Measurements from ENCODE around the gene RMP24.
"Not testable (repeated sequence)": the region's sequence is repeated elsewhere in the genome, so short reads cannot be mapped to it uniquely, and the experiment has no call there.

RMP24 gene

GRCh38 chr18:35969676-35970075, 2.8 kb upstream of the RMP24 start:
- DNase-seq, result no peak

DNA sequence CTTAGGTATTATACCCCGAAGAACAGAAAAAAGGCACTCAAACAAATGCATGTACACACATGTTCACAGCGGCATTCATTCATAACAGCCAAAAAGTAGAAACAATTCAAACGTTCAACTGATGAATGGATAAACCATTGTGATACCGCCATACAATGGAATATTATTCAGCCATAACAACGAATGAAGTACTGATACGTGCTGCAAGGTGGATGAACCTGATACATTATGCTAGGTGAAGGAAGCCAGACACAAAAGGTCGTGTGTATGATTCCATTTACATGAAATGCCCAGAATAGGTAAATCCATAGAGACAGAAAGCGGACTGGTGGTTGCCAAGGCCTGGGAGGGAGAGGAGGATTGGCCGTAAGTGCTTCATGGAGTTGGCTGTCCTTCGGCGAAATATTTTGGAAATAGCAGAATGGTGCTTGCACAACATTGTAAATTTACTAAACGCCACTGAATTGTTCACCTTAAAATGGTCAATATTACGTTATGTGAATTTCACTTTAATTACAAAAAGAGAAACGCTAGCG, 750 bp upstream of the RMP24 start:
- DNase-seq, result no peak

- no peak for DNase-seq
Observed at GRCh38 chr18:35973650-35974049, 1.2 kb downstream of the RMP24 start.

- DNase-seq, result no peak
Observed at GRCh38 chr18:35974181-35974580, 1.7 kb downstream of the RMP24 start.

- DNase-seq, result no peak
Observed at GRCh38 chr18:35979112-35979511, 6.6 kb downstream of the RMP24 start.

GRCh38 chr18:35982409-35983114, 10.1 kb downstream of the RMP24 start:
- no peak for DNase-seq

GRCh38 chr18:35983147-35983546, 10.7 kb downstream of the RMP24 start:
- DNase-seq, result no peak

DNA sequence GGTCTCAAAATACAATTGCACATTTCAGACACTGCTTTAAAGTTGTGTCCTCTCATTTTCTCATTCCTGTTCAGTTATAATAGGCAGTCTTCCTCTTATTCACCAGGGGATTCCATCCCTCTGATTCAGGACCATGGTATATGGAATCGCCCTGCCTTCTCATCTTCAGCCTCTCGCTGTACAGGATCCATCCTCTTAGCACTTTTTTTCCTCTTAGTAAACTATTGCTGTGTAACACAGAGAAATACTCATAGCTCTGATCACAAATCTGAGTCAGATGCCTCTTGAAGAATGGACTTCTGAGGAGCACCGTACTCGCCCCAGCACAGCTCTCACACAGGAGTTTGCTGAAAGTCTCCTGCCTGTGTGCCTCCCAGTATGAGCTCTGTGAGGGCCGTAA, 11.3 kb downstream of the RMP24 start:
- DNase-seq, result no peak

DNA sequence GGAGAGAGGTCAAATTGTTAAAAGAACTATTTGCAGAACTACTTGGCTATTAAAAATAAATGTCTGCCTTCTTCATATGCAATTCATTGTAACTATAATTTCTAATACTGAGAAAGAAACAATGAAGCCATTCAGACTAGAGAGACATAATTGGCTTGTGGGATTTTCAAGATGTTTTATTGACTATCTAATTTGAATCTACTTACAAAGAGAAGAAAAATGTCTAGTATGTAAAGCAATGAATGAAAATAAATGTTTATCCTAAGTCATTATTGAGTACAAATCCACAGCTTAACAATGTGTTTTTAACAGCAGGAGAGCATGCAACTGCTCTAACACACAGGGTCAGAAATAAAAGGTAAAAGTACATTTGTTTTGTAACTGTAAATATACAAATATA, 19.2 kb downstream of the RMP24 start:
- DNase-seq, result no peak

DNA sequence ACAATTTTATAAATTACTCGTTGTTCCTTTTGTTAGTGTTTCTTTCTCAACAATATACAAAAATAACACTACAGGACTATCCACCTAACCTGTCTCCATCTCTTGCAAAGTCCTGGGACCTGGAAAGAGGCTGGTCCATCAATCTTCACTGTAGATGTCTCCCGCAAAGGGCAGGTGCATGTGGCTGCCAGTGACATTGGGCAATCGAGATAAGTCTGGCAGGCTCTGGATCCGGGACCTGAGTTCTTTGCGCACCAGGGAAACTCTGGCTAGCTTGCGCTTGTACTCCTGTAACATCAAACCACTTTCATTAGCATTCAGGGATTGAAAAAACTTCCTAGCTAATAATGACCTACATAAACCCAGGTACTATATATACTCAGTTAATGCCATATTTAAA, 20.5 kb downstream of the RMP24 start:
- DNase-seq, result no peak

GRCh38 chr18:35998967-35999366, 26.5 kb downstream of the RMP24 start:
- no peak for DNase-seq

- no peak for DNase-seq
Observed at GRCh38 chr18:35999925-36000324, 27.4 kb downstream of the RMP24 start.

DNA sequence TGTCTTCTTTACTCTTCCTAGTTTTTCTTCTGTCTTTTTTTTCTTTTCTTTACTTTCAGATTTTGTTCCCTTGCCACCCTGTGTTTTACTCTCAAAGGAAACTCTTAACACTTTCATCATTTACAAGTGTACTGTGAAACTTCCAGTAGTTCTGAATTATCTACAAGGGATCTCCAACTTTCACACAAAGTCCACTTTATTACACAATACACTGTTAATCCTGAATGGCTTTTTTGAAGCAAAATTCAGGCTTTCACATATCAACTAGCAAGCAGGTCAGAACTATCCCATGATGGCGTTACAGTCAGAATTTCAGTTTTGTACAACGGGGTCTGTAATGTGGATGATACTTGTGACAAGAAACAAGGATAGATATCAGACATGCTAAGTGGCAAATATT, 34.5 kb downstream of the RMP24 start:
- DNase-seq, result no peak

DNA sequence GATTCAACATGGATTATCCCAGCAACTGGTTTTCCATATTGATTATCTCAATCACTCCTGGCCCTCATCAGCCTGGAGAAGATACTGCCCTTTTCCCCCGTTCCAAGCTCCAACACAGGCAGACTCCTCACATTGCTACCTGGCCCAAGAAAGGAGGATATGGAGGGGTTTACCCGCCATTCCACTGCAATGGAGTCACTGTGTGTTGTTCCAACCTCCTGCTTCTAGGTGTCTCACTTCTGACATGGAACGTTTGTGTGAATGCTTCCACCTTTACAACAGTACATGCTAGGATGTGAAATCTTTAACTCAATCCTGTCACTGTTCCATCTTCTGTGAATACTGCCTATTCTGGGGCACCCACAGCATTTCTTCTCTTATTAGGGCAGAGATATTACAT, 36.7 kb downstream of the RMP24 start:
- no peak for DNase-seq

DNA sequence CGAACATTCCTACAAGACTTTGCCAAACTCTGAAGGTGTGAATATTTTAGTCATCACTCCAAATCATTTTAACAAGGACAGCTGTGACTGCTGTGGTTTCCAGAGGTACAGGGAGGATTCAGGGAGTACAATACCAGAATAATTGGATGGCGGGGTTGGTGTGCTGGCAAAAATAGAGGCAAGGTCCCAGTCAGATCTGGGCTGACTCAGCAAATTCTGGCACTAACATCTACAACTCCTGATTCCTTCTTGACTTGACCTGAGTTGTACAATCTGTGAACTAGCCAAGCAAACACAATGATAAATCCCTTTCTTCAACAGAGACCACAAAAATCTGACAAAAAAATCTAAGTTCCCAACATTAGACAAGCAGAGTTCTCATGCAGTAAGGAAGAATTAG, 40.4 kb downstream of the RMP24 start:
- no peak for DNase-seq

DNA sequence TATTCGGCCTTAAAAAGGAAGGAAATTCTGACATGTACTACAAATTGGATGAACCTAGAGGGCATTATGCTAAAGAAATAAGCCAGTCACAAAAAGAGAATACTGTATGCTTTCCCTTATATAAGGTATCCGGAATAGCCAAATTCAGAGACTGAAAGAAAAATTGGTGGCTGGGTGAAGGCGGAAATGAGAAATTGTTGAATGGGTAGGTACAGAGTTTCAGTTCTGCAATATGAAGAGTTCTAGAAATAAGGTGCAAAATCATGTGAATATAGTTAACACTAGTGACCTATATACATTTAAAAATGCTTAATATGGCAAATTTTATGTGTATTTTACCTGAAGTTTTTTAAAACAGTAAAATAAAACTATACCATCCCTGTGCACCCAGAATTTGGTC, 43.1 kb downstream of the RMP24 start:
- DNase-seq, result no peak

DNA sequence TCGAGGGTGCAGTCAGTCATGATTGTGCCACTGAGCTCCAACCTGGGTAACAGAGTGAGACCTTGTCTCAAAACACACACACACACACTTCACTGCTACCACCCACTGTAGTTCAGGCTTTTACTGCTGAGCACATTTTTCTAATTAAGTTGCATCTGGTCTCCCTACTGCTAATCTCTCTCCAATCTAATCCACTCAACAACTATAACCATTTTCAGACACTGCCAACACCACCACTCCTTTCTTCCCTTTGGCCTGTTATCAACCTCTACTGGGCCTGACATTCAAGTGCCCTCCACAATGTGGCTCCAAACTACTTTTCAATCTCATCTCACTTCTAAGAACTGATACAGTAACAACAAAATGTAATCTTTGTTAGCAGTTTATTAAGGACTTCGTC, 44.8 kb downstream of the RMP24 start:
- no peak for DNase-seq

GRCh38 chr18:36020174-36020711, 47.8 kb downstream of the RMP24 start:
- DNase-seq, result no peak

DNA sequence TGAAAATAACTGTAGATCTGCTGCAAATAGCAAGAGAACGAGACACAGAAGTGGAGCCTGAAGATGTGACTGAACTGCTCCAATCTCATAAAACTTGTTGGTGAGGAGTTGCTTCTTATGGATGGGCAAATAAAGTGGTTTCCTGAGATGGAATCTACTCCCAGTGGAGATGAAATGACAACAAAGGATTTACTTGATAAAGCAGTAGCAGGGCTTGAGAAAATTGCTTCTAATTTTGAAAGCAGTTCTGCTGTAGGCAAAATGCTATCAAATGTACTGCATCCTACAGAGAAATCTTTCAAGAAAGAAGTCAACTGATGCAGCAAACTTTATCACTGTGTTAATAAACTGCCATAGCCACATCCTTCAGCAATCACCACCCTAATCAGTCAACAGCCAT, 50.9 kb downstream of the RMP24 start:
- no peak for DNase-seq

DNA sequence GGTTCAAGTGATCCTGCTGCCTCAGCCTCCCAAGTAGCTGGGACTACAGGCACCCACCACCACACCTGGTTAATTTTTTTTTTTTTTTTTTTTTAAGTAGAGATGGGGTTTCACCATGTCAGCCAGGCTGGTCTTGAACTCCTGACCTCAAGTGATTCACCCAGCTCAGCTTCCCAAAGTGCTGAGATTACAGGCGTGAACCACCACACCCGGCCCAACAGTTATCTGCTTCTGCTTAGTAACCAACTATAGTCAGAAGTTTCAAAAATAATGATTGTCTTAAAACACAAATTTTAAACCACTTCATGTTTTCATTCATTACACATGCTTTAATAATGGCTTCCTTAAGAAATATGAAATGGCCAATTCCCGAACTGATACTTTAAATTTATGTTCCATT, 51.8 kb downstream of the RMP24 start:
- not testable (repeated sequence) for DNase-seq

DNA sequence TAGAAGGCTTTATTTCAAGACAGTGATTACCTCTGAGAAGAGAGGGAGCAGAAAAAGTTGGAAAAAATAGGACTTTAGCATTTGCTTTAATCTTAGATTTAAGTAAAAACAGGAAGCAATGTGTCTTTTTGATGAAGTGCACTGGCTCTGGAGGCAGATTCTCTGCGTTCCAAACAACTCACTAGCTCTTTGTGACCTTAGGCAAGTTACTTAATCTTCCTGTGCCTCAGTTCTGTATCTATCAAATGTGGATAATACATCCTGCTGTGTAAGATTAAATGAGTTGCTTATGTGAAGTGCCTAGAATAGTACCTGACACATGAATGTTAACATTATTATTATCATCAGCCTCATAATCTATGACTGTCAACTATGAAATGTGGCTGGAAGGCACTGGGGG, 52.5 kb downstream of the RMP24 start:
- no peak for DNase-seq

DNA sequence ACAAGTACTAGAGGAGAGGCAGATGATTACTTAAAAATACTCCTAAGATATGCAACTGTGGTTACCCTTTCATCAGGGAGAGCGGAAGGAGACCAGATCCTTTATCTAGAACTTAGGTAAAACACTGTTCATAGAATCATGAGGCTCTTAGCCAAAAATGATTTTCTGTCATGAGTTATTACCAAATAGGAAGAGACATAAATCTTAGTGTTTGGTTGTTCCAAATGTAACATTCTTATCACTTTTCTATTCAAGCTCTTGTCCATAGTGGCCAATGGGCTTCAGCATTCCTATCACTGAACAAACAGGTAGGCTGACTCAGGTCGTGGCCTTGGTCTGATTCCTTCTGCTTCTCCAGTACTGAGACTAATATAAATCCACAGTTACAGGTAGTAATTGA, 56.4 kb downstream of the RMP24 start:
- no peak for DNase-seq
